Heart left ventricle (tissue), 13 donors: ENCODE data around the gene PDE10A.

Experiments used
- CTCF ChIP-seq, 12 donors: fragments of 200-600 bp; sonication (generic) in 4 of 12; IDR thresholded peaks; one replicate each; pipeline versions ENCODE4 v1.5.0 to v1.8.0; 2018 to 2022; ENCODE audit warnings: antibody characterized with exemption in 12 of 12, mild to moderate bottlenecking in 5 of 12
- POLR2A ChIP-seq, 2 donors: fragments of 450-650 bp; IDR thresholded peaks; one replicate each; pipeline ENCODE4 v1.6.1; 2017; ENCODE audit warnings: antibody characterized with exemption in 2 of 2, mild to moderate bottlenecking in 2 of 2, moderate library complexity in 2 of 2
- donor health status: ischemic (EF 13 %, LVEDD 7.1; RV severe dilation, severe dysfunction).
- donor health status: DM: no; HTN: yes; CAD: no.
- donor health status: DM: no; HTN: no; CAD: no.
- donor health status: ischemic (EF 25% LVEDD 6.9; RV normal size, moderate dysfunction).
- donor health status: ischemic (EF 25% LVEDD 5.7; RV mildly dilated, moderate dysfunction).
- donor health status: ischemic (EF 35%, LVEDD 5.7; RV mildly dilated, moderate dysfunction).
- donor health status: nonischemic (EF 11% LVEDD 7.7; RV severe dilation, severe dysfunction).
- donor health status: DM: yes; HTN: yes; CAD: no.
- donor health status: PGD.
- donor health status: ischemic (EF 29% LVEDD 5.4; RV normal size, mild dysfunction).
- donor health status: nonischemic (EF 23%, LVEDD 6.1; RV moderate dilation, normal function).

- no peak for TF ChIP-seq CTCF (IDR thresholded peaks at IDR 0.05)
- no peak for TF ChIP-seq POLR2A (IDR thresholded peaks at IDR 0.05)
Measured at GRCh38 chr6:165448210-165448609, 214.8 kb downstream of the PDE10A start.
